Activated naive CD4-positive, alpha-beta T cell treated with anti-CD3 and anti-CD28 coated beads, Interleukin-2, amount 50 U/mL, for 72 hours (primary cell): ENCODE results near the gene GRK4. TPM values are rescaled to one million over a fixed set of nuclear protein-coding genes. Genes with fewer than 3 reads are reported as not detected.
"Not testable (repeated sequence)": the region's sequence is repeated elsewhere in the genome, so short reads cannot be mapped to it uniquely, and the experiment has no call there.

Experiments used
- ATAC-seq, 2 donors: fragments of 150-1000 bp; cut with Tn5 transposase; 2 replicates each; pipeline ENCODE4 v1.10.0; 2021; ENCODE audit warnings: mild to moderate bottlenecking in 2 of 2, moderate library complexity in 2 of 2
- DNase-seq, 2 donors: peaks; one replicate each; pipeline ENCODE4 v3.0.0; 2021 to 2022; ENCODE audit warnings: low spot score in 2 of 2
- H3K27ac Mint-ChIP-seq, 2 donors: one replicate each; pipeline ENCODE4 v1.8.0; 2022; ENCODE audit warnings: mild to moderate bottlenecking in 2 of 2, mixed read lengths in 2 of 2
- H3K36me3 Mint-ChIP-seq, 2 donors: one replicate each; pipeline ENCODE4 v1.8.0; 2022; ENCODE audit warnings: mixed read lengths in 2 of 2
- H3K9me3 Mint-ChIP-seq, 2 donors: one replicate each; pipeline ENCODE4 v1.8.0; 2022; ENCODE audit warnings: mixed read lengths in 2 of 2
- total RNA-seq, 2 donors: library from RNA; stranded (reverse); gene quantifications; one replicate each; pipeline ENCODE4 v1.2.3, GENCODE V29; 2022

Gene GRK4
- total RNA-seq, 2 donors from 2014 or later: 2.9 to 7.2 TPM

DNA sequence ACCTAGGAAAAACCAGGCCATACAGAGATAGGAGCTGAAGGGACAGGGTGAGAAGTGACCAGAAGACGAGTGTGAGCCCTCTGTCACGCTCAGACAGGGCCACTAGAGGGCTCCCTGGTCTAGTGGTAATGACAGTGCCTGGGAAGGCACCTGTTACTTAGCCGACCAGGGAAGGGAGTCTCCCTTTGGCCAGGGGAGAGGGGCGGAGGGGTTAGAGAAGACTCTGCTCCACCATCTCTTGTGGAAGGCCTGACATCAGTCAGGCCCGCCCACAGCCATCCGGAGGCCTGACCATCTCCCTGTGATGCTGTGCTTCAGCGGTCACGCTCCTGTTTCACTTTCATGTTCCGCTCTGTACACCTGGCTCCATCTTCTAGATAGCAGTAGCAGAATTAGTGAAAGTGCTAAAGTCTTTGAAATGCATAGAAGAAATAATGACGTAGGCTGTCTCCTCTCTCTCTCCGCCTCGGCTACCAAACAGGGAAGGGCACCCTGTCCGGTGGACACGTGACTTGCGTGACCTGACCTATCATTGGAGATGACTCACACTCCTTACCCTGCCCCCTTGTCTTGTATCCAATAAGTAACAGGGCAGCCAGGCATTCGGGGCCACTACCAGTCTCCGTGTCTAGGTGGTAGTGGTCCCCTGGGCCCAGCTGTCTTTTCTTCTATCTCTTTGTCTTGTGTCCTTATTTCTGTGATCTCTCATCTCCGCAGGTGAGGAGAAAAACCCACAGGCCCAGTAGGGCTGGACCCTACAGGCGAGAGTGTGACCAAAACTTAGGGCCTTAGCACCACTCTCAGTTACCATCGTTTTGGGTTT lies 84.3 kb downstream of the GRK4 start:
- H3K36me3 Mint-ChIP-seq: peaks cover 0 to 9% of the 10 kb centered on the region in 2 donors
- peak overlapping the region; percentile 77 to 89 for H3K27ac Mint-ChIP-seq
- DNase-seq (peak; percentile 79 to 95), ATAC-seq (peak; percentile 99 to 100)
- H3K9me3 Mint-ChIP-seq: no peaks in the 10 kb centered on the region

DNA sequence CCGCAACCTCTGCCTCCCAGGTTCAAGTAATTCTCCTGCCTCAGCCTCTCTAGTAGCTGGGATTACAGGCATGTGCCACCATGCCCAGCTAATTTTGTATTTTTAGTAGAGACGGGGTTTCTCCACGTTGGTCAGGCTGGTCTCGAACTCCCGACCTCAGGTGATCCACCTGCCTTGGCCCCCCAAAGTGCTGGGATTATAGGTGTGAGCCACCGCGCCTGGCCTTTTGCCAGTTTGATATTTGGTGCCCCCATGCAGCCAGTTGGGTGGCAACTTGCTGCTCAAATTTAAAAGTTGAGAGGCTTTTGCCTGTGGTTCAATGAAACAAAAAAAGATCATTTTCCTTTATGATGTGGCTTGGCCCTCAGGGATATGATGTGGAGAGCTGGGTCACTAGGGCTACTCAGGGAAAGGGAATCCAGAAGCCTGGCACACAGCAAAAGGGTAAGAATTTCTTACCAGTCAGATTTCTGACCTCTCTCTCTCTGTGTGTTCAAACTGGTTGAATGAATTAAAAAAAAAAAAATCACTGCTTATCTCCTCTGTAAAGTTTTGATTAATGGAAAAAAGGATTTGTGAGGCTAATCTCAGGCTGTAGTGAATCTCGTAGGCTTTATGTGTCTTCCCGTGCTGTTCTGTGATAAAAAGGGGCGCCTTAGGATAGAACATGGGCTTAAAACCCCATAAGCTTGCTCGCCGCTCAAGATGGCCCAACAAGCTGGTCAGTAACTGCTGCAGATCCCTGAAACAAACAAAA lies 87.9 kb downstream of the GRK4 start:
- not testable (repeated sequence) for H3K27ac Mint-ChIP-seq, ATAC-seq, DNase-seq
- Mint-ChIP-seq H3K36me3 (peaks cover 6 to 18% of the 10 kb centered on the region in 2 donors), H3K9me3 (peaks cover 3 to 12% of the 10 kb centered on the region in 2 donors)

DNA sequence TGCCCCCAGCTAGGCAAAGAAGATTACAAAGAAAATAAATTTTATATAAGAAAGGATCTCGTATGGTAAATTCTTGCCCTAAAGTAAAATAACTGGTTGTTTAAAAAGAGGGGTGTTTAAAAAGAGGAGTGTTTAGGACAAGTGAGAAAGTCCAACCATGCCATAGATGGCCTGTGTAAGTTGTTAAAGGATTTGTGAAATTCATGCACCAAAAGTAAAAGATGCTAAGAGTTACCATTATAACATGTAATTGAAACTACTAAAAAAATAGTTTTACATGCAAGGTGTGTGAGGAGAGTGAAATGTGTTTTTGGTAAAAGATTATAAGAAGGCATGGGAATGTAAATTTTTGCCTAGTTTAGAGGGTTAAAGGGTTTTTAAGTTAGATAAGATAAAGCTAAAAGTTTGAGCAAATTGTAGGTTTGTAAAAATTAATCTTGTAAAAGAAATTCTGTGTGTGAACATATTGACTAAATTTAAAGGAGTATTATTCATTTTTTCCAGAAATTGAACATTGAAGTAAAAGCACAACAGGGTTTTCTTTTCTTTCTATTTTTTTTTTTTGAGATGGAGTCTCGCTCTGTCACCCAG lies 90.9 kb downstream of the GRK4 start:
- ATAC-seq: no peak

GRCh38 chr4:3059943-3060342 lies 96.6 kb downstream of the GRK4 start:
- no peak for ATAC-seq

More for the DNA sequence above, 90.9 kb downstream of the GRK4 start:
- peaks cover 6 to 27% of the 10 kb centered on the region in 2 donors for H3K36me3 Mint-ChIP-seq
- DNase-seq: no peak
- peaks cover 3 to 18% of the 10 kb centered on the region in 2 donors for H3K9me3 Mint-ChIP-seq
- H3K27ac Mint-ChIP-seq: no peak overlapping the region

GRCh38 chr4:3060946-3061345 lies 97.6 kb downstream of the GRK4 start:
- Mint-ChIP-seq H3K27ac (no peak overlapping the region), H3K36me3 (peaks cover under 1 to 19% of the 10 kb centered on the region in 2 donors), H3K9me3 (peaks cover 0 to 11% of the 10 kb centered on the region in 2 donors)
- ATAC-seq: no peak
- DNase-seq: no peak

More at GRCh38 chr4:3059943-3060342, 96.6 kb downstream of the GRK4 start:
- Mint-ChIP-seq H3K36me3 (peaks cover 6 to 20% of the 10 kb centered on the region in 2 donors), H3K27ac (no peak overlapping the region), H3K9me3 (peaks cover 0 to 12% of the 10 kb centered on the region in 2 donors)
- no peak for DNase-seq

DNA sequence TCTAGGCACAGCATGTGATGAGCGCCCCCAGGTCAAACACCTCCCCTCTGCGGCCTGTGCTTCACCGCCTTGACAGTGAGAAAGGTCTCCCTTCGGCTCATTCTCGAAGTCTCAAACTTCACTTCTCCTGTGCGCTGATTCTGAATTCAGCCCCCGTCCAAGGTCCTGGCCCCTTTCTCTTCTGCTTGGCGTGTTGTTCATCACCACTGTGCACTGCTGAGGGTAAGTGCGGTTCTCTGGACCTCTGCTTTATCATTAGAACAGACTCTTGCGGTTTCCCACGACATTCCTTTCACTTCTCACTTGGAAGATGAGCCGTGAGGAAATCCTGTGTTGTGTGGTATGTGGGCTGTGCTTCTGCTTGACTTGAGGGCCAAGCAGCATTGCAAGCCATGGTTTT lies 99.1 kb downstream of the GRK4 start:
- H3K36me3 Mint-ChIP-seq: peaks cover 0 to 6% of the 10 kb centered on the region in 2 donors
- ATAC-seq: no peak
- DNase-seq: no peak
- no peak overlapping the region for H3K27ac Mint-ChIP-seq
- peaks cover 0 to 5% of the 10 kb centered on the region in 2 donors for H3K9me3 Mint-ChIP-seq

- H3K9me3 Mint-ChIP-seq: peaks cover 0 to 5% of the 10 kb centered on the region in 2 donors
- ATAC-seq: no peak
Measured at GRCh38 chr4:3065551-3065950, 102.2 kb downstream of the GRK4 start.

GRCh38 chr4:3066836-3067400 lies 103.5 kb downstream of the GRK4 start:
- DNase-seq (no peak), ATAC-seq (no peak)
- Mint-ChIP-seq H3K9me3 (peaks cover 0 to 5% of the 10 kb centered on the region in 2 donors), H3K27ac (no peak overlapping the region), H3K36me3 (peaks cover 0 to 6% of the 10 kb centered on the region in 2 donors)

More at GRCh38 chr4:3065551-3065950, 102.2 kb downstream of the GRK4 start:
- Mint-ChIP-seq H3K36me3 (peaks cover 0 to 6% of the 10 kb centered on the region in 2 donors), H3K27ac (no peak overlapping the region)
- DNase-seq: no peak

- ATAC-seq: no peak
- H3K27ac Mint-ChIP-seq: no peak overlapping the region
- H3K9me3 Mint-ChIP-seq: peaks cover 0 to 5% of the 10 kb centered on the region in 2 donors
- peaks cover 0 to 6% of the 10 kb centered on the region in 2 donors for H3K36me3 Mint-ChIP-seq
- DNase-seq: no peak
Measured at GRCh38 chr4:3067473-3068001, 104.2 kb downstream of the GRK4 start.

GRCh38 chr4:3069661-3070199 lies 106.4 kb downstream of the GRK4 start:
- DNase-seq (no peak), ATAC-seq (no peak)
- Mint-ChIP-seq H3K27ac (no peak overlapping the region), H3K36me3 (peaks cover 0 to 6% of the 10 kb centered on the region in 2 donors), H3K9me3 (peaks cover 0 to 5% of the 10 kb centered on the region in 2 donors)

GRCh38 chr4:3070709-3071500 lies 107.5 kb downstream of the GRK4 start:
- DNase-seq (no peak), ATAC-seq (no peak)
- Mint-ChIP-seq H3K36me3 (peaks cover 0 to 9% of the 10 kb centered on the region in 2 donors), H3K9me3 (no peaks in the 10 kb centered on the region), H3K27ac (no peak overlapping the region)

GRCh38 chr4:3071811-3072210 lies 108.4 kb downstream of the GRK4 start:
- Mint-ChIP-seq H3K27ac (no peak overlapping the region), H3K36me3 (peaks cover 0 to 15% of the 10 kb centered on the region in 2 donors), H3K9me3 (no peaks in the 10 kb centered on the region)
- ATAC-seq (no peak), DNase-seq (no peak)

DNA sequence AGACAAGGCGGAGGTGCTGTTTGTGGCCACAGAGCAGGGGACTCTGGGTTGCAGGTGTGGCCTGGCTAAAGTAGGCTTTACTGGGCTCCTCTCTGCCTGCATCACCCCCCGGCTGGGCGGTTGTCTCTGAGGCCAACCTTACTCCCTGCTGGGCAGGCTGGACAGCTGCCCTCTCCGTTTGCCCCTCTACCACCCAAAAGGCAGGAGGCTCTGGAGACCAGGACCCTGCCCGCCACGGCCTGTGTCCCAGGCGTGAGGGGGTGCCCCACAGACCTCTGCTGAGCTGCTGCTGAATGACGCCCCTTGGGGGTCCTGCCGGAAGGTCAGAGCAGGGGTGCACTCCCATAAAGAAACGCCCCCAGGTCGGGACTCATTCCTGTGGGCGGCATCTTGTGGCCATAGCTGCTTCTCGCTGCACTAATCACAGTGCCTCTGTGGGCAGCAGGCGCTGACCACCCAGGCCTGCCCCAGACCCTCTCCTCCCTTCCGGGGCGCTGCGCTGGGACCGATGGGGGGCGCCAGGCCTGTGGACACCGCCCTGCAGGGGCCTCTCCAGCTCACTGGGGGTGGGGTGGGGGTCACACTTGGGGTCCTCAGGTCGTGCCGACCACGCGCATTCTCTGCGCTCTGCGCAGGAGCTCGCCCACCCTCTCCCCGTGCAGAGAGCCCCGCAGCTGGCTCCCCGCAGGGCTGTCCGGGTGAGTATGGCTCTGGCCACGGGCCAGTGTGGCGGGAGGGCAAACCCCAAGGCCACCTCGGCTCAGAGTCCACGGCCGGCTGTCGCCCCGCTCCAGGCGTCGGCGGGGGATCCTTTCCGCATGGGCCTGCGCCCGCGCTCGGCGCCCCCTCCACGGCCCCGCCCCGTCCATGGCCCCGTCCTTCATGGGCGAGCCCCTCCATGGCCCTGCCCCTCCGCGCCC lies 110.0 kb downstream of the GRK4 start:
- no peaks in the 10 kb centered on the region for H3K9me3 Mint-ChIP-seq
- ATAC-seq: peak; percentile 52 to 58
- DNase-seq: no peak
- peaks cover 0 to 21% of the 10 kb centered on the region in 2 donors for H3K36me3 Mint-ChIP-seq
- H3K27ac Mint-ChIP-seq: no peak overlapping the region

- H3K36me3 Mint-ChIP-seq: peaks cover 0 to 23% of the 10 kb centered on the region in 2 donors
Measured at GRCh38 chr4:3074078-3074845, 110.9 kb downstream of the GRK4 start, which contains the start of the genes HTT and HTT-AS. TSS of gene HTT (plus strand) at chr4:3074681. CDS start at chr4:3074826, 145 bp downstream. TSS of gene HTT-AS (minus strand) at chr4:3074538.

More at GRCh38 chr4:3074078-3074845, 110.9 kb downstream of the GRK4 start, which contains the start of the genes HTT and HTT-AS:
- Mint-ChIP-seq H3K9me3 (no peaks in the 10 kb centered on the region), H3K27ac (peak within 1 kb of the TSS; percentile 90 to 97)
- DNase-seq (peak; percentile 94), ATAC-seq (peak; percentile 86 to 90)
